NCI-H345 (cell line): Measurements from ENCODE around the gene SLAMF6.
"Not testable (repeated sequence)": the region's sequence is repeated elsewhere in the genome, so short reads cannot be mapped to it uniquely, and the experiment has no call there.

Source experiments
- DNase-seq: peaks from one replicate; lab custom pipeline; 2025; lab: John Stamatoyannopoulos, UW

Gene SLAMF6

GRCh38 chr1:160522622-160523345 lies at the start of gene SLAMF6:
TSS of gene SLAMF6 (minus strand) at chr1:160523255. CDS start at chr1:160523192, 63 bp downstream.
- peak; percentile 25 for DNase-seq

GRCh38 chr1:160570840-160571239 lies 47.8 kb upstream of the SLAMF6 start:
- no peak for DNase-seq

GRCh38 chr1:160569806-160570205 lies 46.8 kb upstream of the SLAMF6 start:
- no peak for DNase-seq

GRCh38 chr1:160567858-160568682 lies 45.0 kb upstream of the SLAMF6 start:
- no peak for DNase-seq

GRCh38 chr1:160567341-160567740 lies 44.3 kb upstream of the SLAMF6 start:
- DNase-seq: no peak

GRCh38 chr1:160565564-160565963 lies 42.5 kb upstream of the SLAMF6 start:
- no peak for DNase-seq

GRCh38 chr1:160563230-160563629 lies 40.2 kb upstream of the SLAMF6 start:
- DNase-seq: not testable (repeated sequence)

GRCh38 chr1:160562745-160563144 lies 39.7 kb upstream of the SLAMF6 start:
- DNase-seq: not testable (repeated sequence)

GRCh38 chr1:160560806-160561205 lies 37.8 kb upstream of the SLAMF6 start:
- no peak for DNase-seq

GRCh38 chr1:160560045-160560705 lies 37.1 kb upstream of the SLAMF6 start:
- no peak for DNase-seq

- DNase-seq: not testable (repeated sequence)
These were observed 36.4 kb upstream of the SLAMF6 start for GRCh38 chr1:160559437-160559836.

- DNase-seq: no peak
These were observed 35.8 kb upstream of the SLAMF6 start for GRCh38 chr1:160558660-160559380.

- DNase-seq: no peak
These were observed 30.7 kb upstream of the SLAMF6 start for GRCh38 chr1:160553778-160554177.

GRCh38 chr1:160552425-160552824 lies 29.4 kb upstream of the SLAMF6 start:
- DNase-seq: no peak

GRCh38 chr1:160550572-160551034 lies 27.5 kb upstream of the SLAMF6 start:
- DNase-seq: no peak

- no peak for DNase-seq
These were observed 26.6 kb upstream of the SLAMF6 start for GRCh38 chr1:160549665-160550006.

- no peak for DNase-seq
These were observed 26.1 kb upstream of the SLAMF6 start for GRCh38 chr1:160548960-160549664.

GRCh38 chr1:160548183-160548582 lies 25.1 kb upstream of the SLAMF6 start:
- no peak for DNase-seq

- DNase-seq: no peak
These were observed 24.4 kb upstream of the SLAMF6 start for GRCh38 chr1:160547422-160547821.

- DNase-seq: no peak
These were observed 23.9 kb upstream of the SLAMF6 start for GRCh38 chr1:160546942-160547341.

- no peak for DNase-seq
These were observed 21.6 kb upstream of the SLAMF6 start for GRCh38 chr1:160544647-160545046.
